H1 (cell line): ENCODE data around the gene SDHAF2. TPM values are rescaled to one million over a fixed set of nuclear protein-coding genes. Genes with fewer than 3 reads are reported as not detected.

Source experiments
- ATF3 ChIP-seq: IDR thresholded peaks from 2 replicates; pipeline ENCODE4 v1.6.1; 2011; ENCODE audit warnings: low read depth, mild to moderate bottlenecking, low read length; ENCODE audit not compliant: insufficient read depth
- BACH1 ChIP-seq: IDR thresholded peaks from 2 replicates; pipeline ENCODE4 v1.6.1; 2012; ENCODE audit warnings: low read length, improper control_type of control experiment
- BRCA1 ChIP-seq: IDR thresholded peaks from 2 replicates; pipeline ENCODE4 v1.6.1; 2012; ENCODE audit warnings: low read depth, low read length, improper control_type of control experiment
- FOSL1 ChIP-seq: IDR thresholded peaks from 2 replicates; pipeline ENCODE4 v1.6.1; 2011; ENCODE audit warnings: mild to moderate bottlenecking, low read depth, low read length, moderate library complexity; ENCODE audit not compliant: insufficient read depth
- HDAC2 ChIP-seq, 2 experiments: fragments of 300-600 bp in 1 of 2; sonication (generic) in 1 of 2; IDR thresholded peaks; 2 replicates each; pipeline ENCODE4 v1.6.1; 2011 to 2012; ENCODE audit warnings: low read depth in 2 of 2, low read length in 2 of 2, mild to moderate bottlenecking in 2 of 2, moderate library complexity in 2 of 2, borderline replicate concordance in 1 of 2, inconsistent platforms in 1 of 2
- JUND ChIP-seq: IDR thresholded peaks from 2 replicates; pipeline ENCODE4 v1.6.1; 2011; ENCODE audit warnings: mild to moderate bottlenecking, improper control_type of control experiment, low read length
- MAFK ChIP-seq: IDR thresholded peaks from 2 replicates; pipeline ENCODE4 v1.6.1; 2012; ENCODE audit warnings: low read depth, mild to moderate bottlenecking, improper control_type of control experiment, low read length
- MAX ChIP-seq: IDR thresholded peaks from 2 replicates; pipeline ENCODE4 v1.6.1; 2012; ENCODE audit warnings: inconsistent platforms
- PHF8 ChIP-seq: fragments of 200-600 bp; sonication (generic); conservative IDR thresholded peaks from 2 replicates; pipeline ENCODE4 v1.7.1; 2012; ENCODE audit warnings: low read depth, mild to moderate bottlenecking, inconsistent platforms, low read length, moderate library complexity
- SIN3A ChIP-seq, 2 experiments: IDR thresholded peaks in 1 of 2; conservative IDR thresholded peaks in 1 of 2; 2 replicates each; pipeline ENCODE4 v1.6.1; 2011 to 2012; ENCODE audit warnings: low read length in 2 of 2, improper control_type of control experiment in 1 of 2, low read depth in 1 of 2, mild to moderate bottlenecking in 1 of 2
- SIRT6 ChIP-seq: IDR thresholded peaks from one replicate; pipeline ENCODE4 v1.7.1; 2012; ENCODE audit warnings: low read length, inconsistent platforms
- polyA plus RNA-seq, 7 experiments: library from polyadenylated mRNA; depleted of rRNA in 3 of 7; stranded (reverse) in 5 of 7; unstranded in 2 of 7; fragments of >200 nt in 5 of 7; fragments of 200-250 nt in 2 of 7; gene quantifications; 1 replicate in 5 of 7; 2 replicates in 1 of 7; 4 replicates in 1 of 7; pipeline versions ENCODE4 v1.2.1 to v1.2.3, GENCODE V29; 2011 to 2013; ENCODE audit warnings: missing spikeins in 2 of 7, mixed read lengths in 2 of 7
- total RNA-seq: library from RNA; stranded (reverse); fragmentation: NEBNext Ultra II Directional; extraction: Animal tissue kit (Norgen Biotek cat#: 25700); gene quantifications from 2 replicates; pipeline ENCODE4 v1.2.1, GENCODE V29; 2021

SDHAF2 gene
- total and polyA plus RNA-seq, 2 of the 8 experiments (the other 6 are each of a cell fraction or from before 2014, with no cell fraction given), result 41.0 to 114 TPM

DNA sequence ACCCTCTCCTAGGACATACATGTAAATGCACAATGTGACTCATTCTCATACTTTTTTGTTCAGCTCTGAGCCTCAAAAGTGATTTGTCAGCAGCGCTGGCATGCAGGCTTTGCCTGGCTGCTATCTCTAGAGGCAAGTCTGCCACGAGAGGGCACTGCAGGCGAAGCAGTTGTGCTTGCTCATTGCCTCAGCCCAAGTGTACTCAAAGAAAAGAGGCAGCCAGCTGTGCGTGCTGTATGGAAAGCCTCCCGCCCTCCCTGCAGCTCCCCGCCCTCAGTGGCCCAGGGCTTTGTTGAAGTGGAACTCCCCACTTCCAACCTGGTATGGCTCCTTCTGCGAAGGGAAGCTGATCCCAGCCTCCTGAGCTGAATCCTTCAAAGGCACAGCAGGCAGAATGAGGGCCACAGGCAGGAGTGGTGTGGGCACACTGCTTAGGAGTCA lies 16.3 kb downstream of the SDHAF2 start (continued):
- TF ChIP-seq SIRT6 (no peak), SIN3A (conservative IDR thresholded peaks at IDR 0.05 in 1 of 2, IDR thresholded peaks at IDR 0.05 in 1 of 2; ENCODE audit: low read depth in 1 of 2, low read length in 2 of 2) (peak in 1 of 2 experiments; percentile 84; a peak in 2 of 4 replicates), BACH1 (peak; percentile 92), FOSL1 (no peak), JUND (peak; percentile 55; the same call in 1 of the 2 replicates), ATF3 (0 out of 2 replicates have a peak, but pooled peaks have one; percentile 9), BRCA1 (no peak), MAFK (peak; percentile 84), PHF8 (no peak), HDAC2 (IDR thresholded peaks at IDR 0.05; ENCODE audit: borderline replicate concordance in 1 of 2, low read depth in 2 of 2, low read length in 2 of 2) (0 out of 4 replicates have a peak, but pooled peaks of 1 of the 2 experiments have one; percentile 80), MAX (peak; percentile 63)
